ENCODE data around the gene SAMD14.

DNA sequence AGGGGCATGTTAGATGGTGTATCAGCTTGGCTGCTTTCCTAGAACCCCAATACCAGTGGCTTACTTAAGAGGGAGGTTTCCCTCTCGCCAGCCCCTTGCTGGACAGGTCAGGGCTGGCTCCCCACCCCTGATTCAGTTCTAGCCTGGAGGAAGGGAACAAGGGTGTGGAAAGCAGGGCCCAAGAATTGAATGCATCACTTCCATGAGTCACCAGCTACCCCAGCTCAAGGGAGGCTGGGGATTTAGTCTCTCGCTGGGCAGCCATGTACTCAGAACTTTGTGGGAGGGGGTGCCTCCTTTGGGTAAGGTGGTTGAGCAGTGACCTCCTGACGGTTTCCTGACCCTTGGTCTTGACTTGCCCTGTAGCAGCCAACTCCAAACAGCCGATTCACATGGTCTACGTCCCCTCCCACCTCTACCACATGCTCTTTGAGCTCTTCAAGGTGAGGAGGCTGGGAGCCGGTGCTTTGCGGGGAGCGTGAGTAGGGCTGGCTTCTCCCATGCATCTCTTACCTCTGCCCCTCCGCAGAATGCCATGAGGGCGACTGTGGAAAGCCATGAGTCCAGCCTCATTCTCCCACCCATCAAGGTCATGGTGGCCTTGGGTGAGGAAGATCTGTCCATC is 22.1 kb downstream of the SAMD14 start:
- TF ChIP-seq CTCF (IDR thresholded peaks at IDR 0.05) = no peak
- no peak for TF ChIP-seq POLR2A (IDR thresholded peaks at IDR 0.05)

Data from lower leg skin (tissue), 3 donors.